OCI-LY3 (cell line): ENCODE results near the gene MCAM.

ENCODE experiments used
- CTCF ChIP-seq: fragments of 200-600, 300-600 bp; sonication (generic); IDR thresholded peaks from 2 replicates; pipeline ENCODE4 v1.5.1; 2014; ENCODE audit warnings: antibody characterized with exemption, low read length, low read depth
- EZH2phosphoT487 ChIP-seq: fragments of 200-600 bp; shearing (Covaris generic); IDR thresholded peaks from 2 replicates; pipeline ENCODE4 v1.6.1; 2018; ENCODE audit warnings: antibody characterized with exemption, mixed run types, low read depth

- no peak for TF ChIP-seq CTCF
- TF ChIP-seq EZH2phosphoT487: no peak
Observed at GRCh38 chr11:119258983-119259382, 57.9 kb downstream of the MCAM start.
